Measurements from ENCODE around the gene CLEC11A.
A peak's percentile ranks its signal among the peaks of the same experiment; 100 is the strongest.

CLEC11A gene

GRCh38 chr19:50723069-50723468, at the start of gene CLEC11A:
TSS of gene CLEC11A (plus strand) at chr19:50723364. CDS start at chr19:50723526, 162 bp downstream.
- ATAC-seq (no peak), DNase-seq (no peak)
- H3K36me3 Mint-ChIP-seq (ENCODE audit: low read depth), result peaks cover 8% of the 10 kb centered on the region
- peak within 1 kb of the TSS; percentile 84 for H3K4me3 Mint-ChIP-seq
- H3K4me1 Mint-ChIP-seq, result peaks cover 32% of the 10 kb centered on the region
- H3K27me3 Mint-ChIP-seq, result peaks cover 38% of the 10 kb centered on the region
- H3K9me3 Mint-ChIP-seq, result no peaks in the 10 kb centered on the region
- no peak within 1 kb of the TSS for H3K27ac Mint-ChIP-seq

- Mint-ChIP-seq H3K9me3 (no peaks in the 10 kb centered on the region), H3K27ac (no peak overlapping the region), H3K4me1 (peaks cover 10% of the 10 kb centered on the region), H3K27me3 (peaks cover 60% of the 10 kb centered on the region), H3K4me3 (no peak overlapping the region), H3K36me3 (ENCODE audit: low read depth) (peaks cover 2% of the 10 kb centered on the region)
- no peak for ATAC-seq
- no peak for DNase-seq
Observed at GRCh38 chr19:50676625-50677197, 46.5 kb upstream of the CLEC11A start.

- Mint-ChIP-seq H3K36me3 (ENCODE audit: low read depth) (peaks cover 2% of the 10 kb centered on the region), H3K9me3 (no peaks in the 10 kb centered on the region), H3K27me3 (peaks cover 58% of the 10 kb centered on the region), H3K27ac (no peak overlapping the region), H3K4me1 (peaks cover 10% of the 10 kb centered on the region), H3K4me3 (no peak overlapping the region)
- DNase-seq (no peak), ATAC-seq (no peak)
Observed at GRCh38 chr19:50677636-50678035, 45.5 kb upstream of the CLEC11A start.

- no peak overlapping the region for H3K27ac Mint-ChIP-seq
- no peak for DNase-seq
- H3K4me1 Mint-ChIP-seq, result peaks cover 10% of the 10 kb centered on the region
- peaks cover 2% of the 10 kb centered on the region for H3K36me3 Mint-ChIP-seq (ENCODE audit: low read depth)
- H3K27me3 Mint-ChIP-seq, result peaks cover 51% of the 10 kb centered on the region
- H3K4me3 Mint-ChIP-seq, result no peak overlapping the region
- H3K9me3 Mint-ChIP-seq, result no peaks in the 10 kb centered on the region
- ATAC-seq, result no peak
Observed at GRCh38 chr19:50678323-50678722, 44.8 kb upstream of the CLEC11A start.

- H3K36me3 Mint-ChIP-seq (ENCODE audit: low read depth), result peaks cover 2% of the 10 kb centered on the region
- peaks cover 49% of the 10 kb centered on the region for H3K27me3 Mint-ChIP-seq
- DNase-seq, result peak; percentile 85
- ATAC-seq, result peak; percentile 98
- H3K27ac Mint-ChIP-seq, result no peak overlapping the region
- peak overlapping the region; percentile 10 for H3K4me3 Mint-ChIP-seq
- H3K9me3 Mint-ChIP-seq, result no peaks in the 10 kb centered on the region
- H3K4me1 Mint-ChIP-seq, result peaks cover 10% of the 10 kb centered on the region
Observed at GRCh38 chr19:50679177-50680125, 43.7 kb upstream of the CLEC11A start.

GRCh38 chr19:50686310-50687032, 36.7 kb upstream of the CLEC11A start:
- H3K27me3 Mint-ChIP-seq, result peaks cover 43% of the 10 kb centered on the region

GRCh38 chr19:50688766-50689165, 34.4 kb upstream of the CLEC11A start:
- ATAC-seq (no peak), DNase-seq (no peak)
- no peak overlapping the region for H3K4me3 Mint-ChIP-seq
- no peaks in the 10 kb centered on the region for H3K36me3 Mint-ChIP-seq (ENCODE audit: low read depth)
- peaks cover 49% of the 10 kb centered on the region for H3K27me3 Mint-ChIP-seq
- H3K4me1 Mint-ChIP-seq, result no peaks in the 10 kb centered on the region
- H3K9me3 Mint-ChIP-seq, result no peaks in the 10 kb centered on the region
- H3K27ac Mint-ChIP-seq, result no peak overlapping the region

More at GRCh38 chr19:50686310-50687032, 36.7 kb upstream of the CLEC11A start:
- Mint-ChIP-seq H3K9me3 (no peaks in the 10 kb centered on the region), H3K27ac (no peak overlapping the region), H3K4me1 (no peaks in the 10 kb centered on the region), H3K36me3 (ENCODE audit: low read depth) (no peaks in the 10 kb centered on the region), H3K4me3 (no peak overlapping the region)
- no peak for ATAC-seq
- DNase-seq, result no peak

- Mint-ChIP-seq H3K4me1 (peaks cover 3% of the 10 kb centered on the region), H3K27ac (no peak overlapping the region), H3K9me3 (no peaks in the 10 kb centered on the region), H3K4me3 (no peak overlapping the region), H3K36me3 (ENCODE audit: low read depth) (no peaks in the 10 kb centered on the region), H3K27me3 (peaks cover 47% of the 10 kb centered on the region)
- ATAC-seq (no peak), DNase-seq (no peak)
Observed at GRCh38 chr19:50690439-50690838, 32.7 kb upstream of the CLEC11A start.

- ATAC-seq (no peak), DNase-seq (no peak)
- no peaks in the 10 kb centered on the region for H3K9me3 Mint-ChIP-seq
- H3K36me3 Mint-ChIP-seq (ENCODE audit: low read depth), result no peaks in the 10 kb centered on the region
- H3K27me3 Mint-ChIP-seq, result peaks cover 55% of the 10 kb centered on the region
- peaks cover 3% of the 10 kb centered on the region for H3K4me1 Mint-ChIP-seq
- no peak overlapping the region for H3K27ac Mint-ChIP-seq
- H3K4me3 Mint-ChIP-seq, result no peak overlapping the region
Observed at GRCh38 chr19:50693064-50693975, 29.8 kb upstream of the CLEC11A start.

GRCh38 chr19:50694815-50695145, 28.4 kb upstream of the CLEC11A start:
- Mint-ChIP-seq H3K36me3 (ENCODE audit: low read depth) (no peaks in the 10 kb centered on the region), H3K27ac (no peak overlapping the region), H3K9me3 (no peaks in the 10 kb centered on the region), H3K4me1 (peaks cover 3% of the 10 kb centered on the region), H3K4me3 (no peak overlapping the region), H3K27me3 (peaks cover 54% of the 10 kb centered on the region)
- DNase-seq (no peak), ATAC-seq (no peak)

GRCh38 chr19:50695251-50696093, 27.7 kb upstream of the CLEC11A start:
- peaks cover 52% of the 10 kb centered on the region for H3K27me3 Mint-ChIP-seq

GRCh38 chr19:50696094-50696483, 27.1 kb upstream of the CLEC11A start:
- peaks cover 47% of the 10 kb centered on the region for H3K27me3 Mint-ChIP-seq
- no peaks in the 10 kb centered on the region for H3K36me3 Mint-ChIP-seq (ENCODE audit: low read depth)
- no peak overlapping the region for H3K27ac Mint-ChIP-seq
- ATAC-seq (no peak), DNase-seq (no peak)
- peaks cover 3% of the 10 kb centered on the region for H3K4me1 Mint-ChIP-seq
- no peaks in the 10 kb centered on the region for H3K9me3 Mint-ChIP-seq
- H3K4me3 Mint-ChIP-seq, result no peak overlapping the region

More at GRCh38 chr19:50695251-50696093, 27.7 kb upstream of the CLEC11A start:
- DNase-seq (peak; percentile 47), ATAC-seq (no peak)
- no peaks in the 10 kb centered on the region for H3K9me3 Mint-ChIP-seq
- H3K4me3 Mint-ChIP-seq, result no peak overlapping the region
- no peak overlapping the region for H3K27ac Mint-ChIP-seq
- no peaks in the 10 kb centered on the region for H3K36me3 Mint-ChIP-seq (ENCODE audit: low read depth)
- peaks cover 3% of the 10 kb centered on the region for H3K4me1 Mint-ChIP-seq

GRCh38 chr19:50697414-50698124, 25.6 kb upstream of the CLEC11A start:
- Mint-ChIP-seq H3K4me3 (no peak overlapping the region), H3K4me1 (peaks cover 3% of the 10 kb centered on the region), H3K9me3 (no peaks in the 10 kb centered on the region), H3K36me3 (ENCODE audit: low read depth) (no peaks in the 10 kb centered on the region), H3K27me3 (peaks cover 48% of the 10 kb centered on the region), H3K27ac (no peak overlapping the region)
- DNase-seq (no peak), ATAC-seq (no peak)

Data from activated naive CD8-positive, alpha-beta T cell treated with anti-CD3 and anti-CD28 coated beads, Interleukin-2, amount 50 U/mL, for 24 hours (primary cell).